IPS-20b (cell line): Measurements from ENCODE around the gene EVC.
"Not testable (repeated sequence)": the region's sequence is repeated elsewhere in the genome, so short reads cannot be mapped to it uniquely, and the experiment has no call there.

Source experiments
- H3K27ac ChIP-seq: one replicate; pipeline ENCODE4 v1.5.1; 2013; ENCODE audit warnings: low read length
- H3K27me3 ChIP-seq: 2 replicates; pipeline ENCODE4 v1.6.1; 2013; ENCODE audit warnings: mild to moderate bottlenecking, low read length, inconsistent platforms; ENCODE audit not compliant: insufficient read depth
- H3K36me3 ChIP-seq: 2 replicates; pipeline ENCODE4 v1.6.1; 2013; ENCODE audit warnings: low read depth, mild to moderate bottlenecking, inconsistent platforms, low read length, moderate library complexity; ENCODE audit not compliant: insufficient read depth
- H3K4me1 ChIP-seq: 2 replicates; pipeline ENCODE4 v1.6.1; 2013; ENCODE audit warnings: mild to moderate bottlenecking, control low read depth, inconsistent platforms, low read length, moderate library complexity; ENCODE audit not compliant: insufficient read depth
- H3K4me3 ChIP-seq: 2 replicates; pipeline ENCODE4 v1.5.1; 2013; ENCODE audit warnings: mild to moderate bottlenecking, low read length, inconsistent platforms
- H3K9ac ChIP-seq: 2 replicates; pipeline ENCODE4 v1.6.1; 2013; ENCODE audit warnings: low read depth, mild to moderate bottlenecking, inconsistent platforms, low read length, moderate library complexity
- H3K9me3 ChIP-seq: 2 replicates; pipeline ENCODE4 v1.6.1; 2013; ENCODE audit warnings: mild to moderate bottlenecking, low read depth, low read length, inconsistent platforms; ENCODE audit not compliant: insufficient read depth

Gene EVC

GRCh38 chr4:5839751-5840674 is 129.0 kb downstream of the EVC start:
- H3K4me1 ChIP-seq, result no peaks in the 10 kb centered on the region
- H3K9me3 ChIP-seq, result no peaks in the 10 kb centered on the region
- H3K9ac ChIP-seq, result no peak overlapping the region
- H3K27me3 ChIP-seq, result no peaks in the 10 kb centered on the region
- H3K4me3 ChIP-seq, result no peak overlapping the region
- H3K27ac ChIP-seq, result no peak overlapping the region
- H3K36me3 ChIP-seq, result peaks cover 82% of the 10 kb centered on the region

- no peak overlapping the region for H3K9ac ChIP-seq
- H3K27ac ChIP-seq, result no peak overlapping the region
- peaks cover 75% of the 10 kb centered on the region for H3K36me3 ChIP-seq
These were observed 131.5 kb downstream of the EVC start for GRCh38 chr4:5842456-5842855.

GRCh38 chr4:5843573-5844530 is 132.9 kb downstream of the EVC start:
- Histone ChIP-seq H3K27me3 (no peaks in the 10 kb centered on the region), H3K27ac (no peak overlapping the region), H3K4me3 (no peak overlapping the region), H3K36me3 (peaks cover 76% of the 10 kb centered on the region), H3K9me3 (no peaks in the 10 kb centered on the region), H3K9ac (no peak overlapping the region), H3K4me1 (no peaks in the 10 kb centered on the region)

More at GRCh38 chr4:5842456-5842855, 131.5 kb downstream of the EVC start:
- Histone ChIP-seq H3K4me1 (no peaks in the 10 kb centered on the region), H3K9me3 (no peaks in the 10 kb centered on the region), H3K27me3 (no peaks in the 10 kb centered on the region), H3K4me3 (no peak overlapping the region)

DNA sequence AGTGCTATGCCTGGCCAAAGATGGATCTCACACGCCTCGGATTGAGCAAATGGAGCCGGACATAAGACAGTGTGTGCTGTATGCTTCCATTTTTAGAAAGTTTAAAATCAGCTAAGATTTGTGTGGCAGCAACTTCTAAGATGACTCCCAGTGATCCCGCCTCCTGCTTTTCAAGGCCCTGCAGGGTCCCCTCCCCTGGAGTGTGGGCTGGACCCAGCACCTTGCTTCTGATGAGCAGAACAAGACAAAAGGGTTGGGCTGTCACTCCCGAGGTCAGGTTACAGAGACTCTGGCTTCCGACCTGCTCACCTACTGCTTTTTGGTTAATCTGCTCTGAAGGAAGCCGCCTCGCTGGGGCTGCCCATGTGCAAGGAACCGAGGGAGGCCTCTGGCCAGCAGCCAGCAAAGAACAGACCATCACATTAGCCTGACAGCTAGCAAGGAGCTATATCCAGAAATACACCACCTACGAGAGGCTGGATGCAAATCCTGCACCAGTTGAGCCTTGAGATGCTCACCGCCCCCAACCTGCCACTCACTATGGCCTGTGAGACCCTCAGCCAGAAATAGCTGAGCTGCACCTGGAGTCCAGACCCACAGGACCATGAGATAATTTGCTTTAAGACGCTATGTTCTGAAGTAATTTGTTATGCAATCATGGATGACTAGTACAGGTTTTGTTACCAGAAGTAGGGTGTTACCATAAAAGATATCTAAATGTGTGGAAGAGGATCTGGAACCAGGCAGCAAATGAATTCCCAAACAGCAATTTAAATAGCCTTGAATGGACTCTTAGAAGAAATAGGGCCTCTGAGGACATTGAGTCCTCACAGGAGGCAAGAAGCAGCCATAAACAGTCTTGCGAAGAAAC is 134.3 kb downstream of the EVC start:
- H3K4me1 ChIP-seq, result no peaks in the 10 kb centered on the region
- peaks cover 83% of the 10 kb centered on the region for H3K36me3 ChIP-seq
- no peaks in the 10 kb centered on the region for H3K27me3 ChIP-seq
- no peaks in the 10 kb centered on the region for H3K9me3 ChIP-seq
- H3K9ac ChIP-seq, result no peak overlapping the region
- no peak overlapping the region for H3K4me3 ChIP-seq
- no peak overlapping the region for H3K27ac ChIP-seq

GRCh38 chr4:5851637-5852301 is 140.8 kb downstream of the EVC start:
- Histone ChIP-seq H3K4me1 (no peaks in the 10 kb centered on the region), H3K36me3 (peaks cover 90% of the 10 kb centered on the region), H3K4me3 (no peak overlapping the region), H3K27me3 (no peaks in the 10 kb centered on the region), H3K9me3 (no peaks in the 10 kb centered on the region), H3K9ac (no peak overlapping the region), H3K27ac (no peak overlapping the region)

- H3K4me1 ChIP-seq, result no peaks in the 10 kb centered on the region
- no peaks in the 10 kb centered on the region for H3K9me3 ChIP-seq
- H3K9ac ChIP-seq, result no peak overlapping the region
- H3K36me3 ChIP-seq, result peaks cover 90% of the 10 kb centered on the region
- no peak overlapping the region for H3K27ac ChIP-seq
- H3K4me3 ChIP-seq, result no peak overlapping the region
- H3K27me3 ChIP-seq, result no peaks in the 10 kb centered on the region
These were observed 141.7 kb downstream of the EVC start for GRCh38 chr4:5852523-5853202.

DNA sequence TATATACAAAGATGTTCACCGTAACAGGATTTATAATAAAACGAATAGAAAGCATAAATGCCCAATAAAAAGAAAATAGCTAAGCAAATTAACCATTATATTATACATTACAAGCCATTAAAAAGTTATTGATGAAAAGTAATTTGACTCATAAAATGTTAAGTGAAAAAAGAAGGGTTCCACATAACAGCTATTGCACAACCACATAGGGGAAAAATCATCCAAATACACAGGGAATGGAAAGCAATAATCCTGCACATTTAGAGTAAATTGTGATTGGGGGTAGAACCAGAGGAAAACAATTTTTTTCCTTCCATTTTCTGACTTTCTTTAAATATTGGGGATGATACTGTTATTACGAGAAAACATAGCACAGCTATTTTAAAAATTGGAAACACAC is 143.9 kb downstream of the EVC start:
- peaks cover 87% of the 10 kb centered on the region for H3K36me3 ChIP-seq

DNA sequence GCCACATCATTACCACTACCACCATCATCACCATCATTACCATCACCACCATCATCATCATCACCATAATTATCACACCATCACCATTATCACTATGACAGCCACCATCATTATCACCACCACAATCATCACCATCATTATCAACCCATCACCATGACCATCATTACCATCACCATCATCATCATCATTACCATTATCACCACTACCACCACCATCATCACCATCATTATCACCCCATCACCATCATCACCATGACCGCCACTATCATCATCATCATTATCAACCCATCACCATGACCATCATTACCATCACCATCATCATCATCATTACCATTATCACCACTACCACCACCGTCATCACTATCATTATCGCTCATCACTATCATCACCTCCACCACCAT is 145.4 kb downstream of the EVC start:
- H3K27ac ChIP-seq, result not testable (repeated sequence)

More for the DNA sequence above, 143.9 kb downstream of the EVC start:
- Histone ChIP-seq H3K27me3 (no peaks in the 10 kb centered on the region), H3K4me1 (no peaks in the 10 kb centered on the region), H3K9me3 (no peaks in the 10 kb centered on the region), H3K27ac (no peak overlapping the region), H3K9ac (no peak overlapping the region), H3K4me3 (no peak overlapping the region)

GRCh38 chr4:5857199-5857598 is 146.2 kb downstream of the EVC start:
- Histone ChIP-seq H3K4me1 (no peaks in the 10 kb centered on the region), H3K36me3 (peaks cover 83% of the 10 kb centered on the region), H3K9ac (no peak overlapping the region), H3K27me3 (no peaks in the 10 kb centered on the region), H3K9me3 (no peaks in the 10 kb centered on the region), H3K27ac (no peak overlapping the region), H3K4me3 (no peak overlapping the region)

More for the DNA sequence above, 145.4 kb downstream of the EVC start:
- H3K9ac ChIP-seq, H3K9me3 ChIP-seq, H3K4me1 ChIP-seq, H3K27me3 ChIP-seq, H3K4me3 ChIP-seq: not testable (repeated sequence)
- peaks cover 87% of the 10 kb centered on the region for H3K36me3 ChIP-seq

GRCh38 chr4:5858020-5858769 is 147.2 kb downstream of the EVC start:
- Histone ChIP-seq H3K9me3 (no peaks in the 10 kb centered on the region), H3K36me3 (peaks cover 73% of the 10 kb centered on the region), H3K27me3 (no peaks in the 10 kb centered on the region), H3K4me3 (no peak overlapping the region), H3K27ac (no peak overlapping the region), H3K4me1 (peaks cover 1% of the 10 kb centered on the region; the same call in 1 of the 2 replicates), H3K9ac (no peak overlapping the region)
